ENCODE results near the gene MACO1.
"Not testable (repeated sequence)": the region's sequence is repeated elsewhere in the genome, so short reads cannot be mapped to it uniquely, and the experiment has no call there.

MACO1 gene

DNA sequence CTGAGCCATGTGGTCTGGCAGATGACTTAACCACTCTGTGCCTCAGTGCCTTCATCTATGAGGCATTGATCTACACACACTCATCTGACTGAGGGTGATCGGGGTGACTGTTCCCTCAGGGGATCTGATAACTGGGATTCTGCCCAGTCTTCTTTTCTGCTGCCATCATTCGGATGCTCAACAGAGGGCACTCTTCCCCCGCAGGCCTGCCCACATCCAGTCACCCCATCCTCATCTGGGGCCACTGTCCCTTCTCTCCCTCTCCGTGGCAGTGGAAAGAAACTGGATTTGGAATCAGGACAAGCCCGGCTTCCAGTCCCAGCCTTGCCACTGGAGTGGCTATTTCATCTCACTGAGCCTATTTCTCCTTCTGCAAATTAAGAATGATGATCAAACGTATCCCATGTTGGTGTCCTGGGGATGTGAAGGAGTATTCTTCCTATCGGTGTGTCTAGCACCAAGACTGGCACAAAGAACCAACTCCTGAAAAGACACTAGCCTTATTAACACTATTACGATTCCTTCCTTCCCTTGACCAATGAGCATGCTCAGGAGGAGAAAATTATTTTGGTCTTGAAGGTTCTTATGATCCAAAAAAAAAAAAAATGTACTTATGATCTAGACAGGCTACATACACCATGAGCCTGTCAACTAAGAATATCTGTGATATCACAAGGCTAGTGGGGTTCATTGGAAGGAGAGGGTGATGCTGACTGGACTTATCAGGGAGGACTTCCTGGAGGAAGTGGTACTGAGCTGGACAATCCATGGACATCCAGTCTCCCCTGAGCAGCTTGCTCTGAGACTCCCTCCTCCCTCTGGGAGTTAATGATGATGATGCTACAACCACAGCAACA lies 27.5 kb upstream of the MACO1 start:
- not testable (repeated sequence) for H3K4me3 ChIP-seq (ENCODE audit: extremely low read depth, insufficient read depth, low read length, poor library complexity, severe bottlenecking); H3K4me1 ChIP-seq (ENCODE audit: control insufficient read depth, insufficient read depth, low read length, poor library complexity, severe bottlenecking); H3K27ac ChIP-seq (ENCODE audit: low read depth, low read length, severe bottlenecking); H3K36me3 ChIP-seq (ENCODE audit: control insufficient read depth, insufficient read depth, low read length); H3K9me3 ChIP-seq (ENCODE audit: control insufficient read depth, low read length)
- no CpG with 5 or more reads among the region's 8 CpGs for WGBS, 2 experiments (ENCODE audit: insufficient coverage in 2 of 2)

DNA sequence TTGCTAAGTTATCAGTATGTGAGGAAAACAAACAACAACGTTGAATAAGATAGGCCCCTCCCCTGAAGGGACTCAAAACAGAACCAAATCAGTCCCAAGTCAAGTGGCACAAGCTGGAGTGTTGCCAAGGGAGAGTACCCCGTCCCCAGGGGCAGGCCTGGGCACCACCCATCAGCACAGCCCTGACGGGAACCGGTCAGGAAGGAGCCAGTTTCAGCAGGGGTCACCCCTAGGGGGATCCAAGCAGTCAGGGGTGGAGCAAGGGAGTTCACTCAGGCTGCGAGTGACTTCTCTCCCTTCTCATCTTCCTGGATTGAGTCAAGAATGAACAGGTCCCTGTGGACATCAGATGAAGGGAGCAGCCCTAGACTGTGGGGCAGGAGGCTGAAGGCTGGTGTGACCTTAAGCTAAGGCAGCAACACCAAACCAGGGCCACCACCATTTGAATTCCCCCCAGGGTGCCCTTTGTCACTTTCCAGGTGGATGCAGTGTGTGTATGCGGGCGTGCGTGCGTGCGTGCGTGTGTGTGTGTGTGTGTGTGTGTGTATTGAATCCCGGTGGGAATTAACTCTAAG lies 24.9 kb upstream of the MACO1 start:
- H3K9me3 ChIP-seq (ENCODE audit: control insufficient read depth, low read length); H3K4me1 ChIP-seq (ENCODE audit: control insufficient read depth, insufficient read depth, low read length, poor library complexity, severe bottlenecking); H3K27ac ChIP-seq (ENCODE audit: low read depth, low read length, severe bottlenecking); H3K4me3 ChIP-seq (ENCODE audit: extremely low read depth, insufficient read depth, low read length, poor library complexity, severe bottlenecking); H3K36me3 ChIP-seq (ENCODE audit: control insufficient read depth, insufficient read depth, low read length): not testable (repeated sequence)
- no CpG with 5 or more reads among the region's 12 CpGs for WGBS, 2 experiments (ENCODE audit: insufficient coverage in 2 of 2)

DNA sequence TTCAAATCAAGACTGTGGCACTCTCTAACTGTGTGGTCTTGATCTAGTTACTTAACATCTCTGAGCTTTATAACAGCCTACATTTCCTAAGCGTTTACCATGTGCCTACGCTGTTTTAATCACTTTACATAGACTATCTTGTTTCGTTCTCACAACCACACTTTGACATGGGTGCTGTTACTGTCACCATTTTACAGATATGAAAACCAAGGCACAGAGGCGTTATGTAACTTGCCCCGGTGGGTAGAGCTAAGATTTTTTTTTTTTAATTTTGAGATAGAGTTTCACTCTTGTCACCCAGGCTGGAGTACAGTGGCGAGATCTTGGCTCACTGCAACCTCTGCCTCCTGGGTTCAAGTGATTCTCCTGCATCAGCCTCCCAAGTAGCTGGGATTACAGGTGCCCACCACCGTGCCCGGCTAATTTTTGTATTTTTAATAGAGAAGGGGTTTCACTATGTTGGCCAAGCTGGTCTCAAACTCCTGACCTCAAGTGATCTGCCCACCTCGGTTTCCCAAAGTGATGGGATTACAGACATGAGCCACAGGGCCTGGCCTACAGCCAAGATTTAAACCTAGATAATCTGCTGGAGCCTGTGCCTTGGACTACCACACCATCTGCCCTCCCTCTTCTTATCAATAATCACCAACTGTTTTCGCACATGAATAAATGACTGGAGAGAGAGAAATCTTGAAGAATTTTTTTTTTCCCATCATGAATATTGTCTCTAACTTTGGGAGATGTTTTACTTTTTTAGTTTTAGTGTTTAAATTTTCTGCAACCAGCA lies 20.9 kb upstream of the MACO1 start:
- not testable (repeated sequence) for H3K4me1 ChIP-seq (ENCODE audit: control insufficient read depth, insufficient read depth, low read length, poor library complexity, severe bottlenecking); H3K27ac ChIP-seq (ENCODE audit: low read depth, low read length, severe bottlenecking); H3K9me3 ChIP-seq (ENCODE audit: control insufficient read depth, low read length); H3K36me3 ChIP-seq (ENCODE audit: control insufficient read depth, insufficient read depth, low read length); H3K4me3 ChIP-seq (ENCODE audit: extremely low read depth, insufficient read depth, low read length, poor library complexity, severe bottlenecking)
- 86 to 100% methylated on average over 3 to 5 of the region's 10 CpGs for WGBS, 2 experiments (ENCODE audit: insufficient coverage in 2 of 2)

DNA sequence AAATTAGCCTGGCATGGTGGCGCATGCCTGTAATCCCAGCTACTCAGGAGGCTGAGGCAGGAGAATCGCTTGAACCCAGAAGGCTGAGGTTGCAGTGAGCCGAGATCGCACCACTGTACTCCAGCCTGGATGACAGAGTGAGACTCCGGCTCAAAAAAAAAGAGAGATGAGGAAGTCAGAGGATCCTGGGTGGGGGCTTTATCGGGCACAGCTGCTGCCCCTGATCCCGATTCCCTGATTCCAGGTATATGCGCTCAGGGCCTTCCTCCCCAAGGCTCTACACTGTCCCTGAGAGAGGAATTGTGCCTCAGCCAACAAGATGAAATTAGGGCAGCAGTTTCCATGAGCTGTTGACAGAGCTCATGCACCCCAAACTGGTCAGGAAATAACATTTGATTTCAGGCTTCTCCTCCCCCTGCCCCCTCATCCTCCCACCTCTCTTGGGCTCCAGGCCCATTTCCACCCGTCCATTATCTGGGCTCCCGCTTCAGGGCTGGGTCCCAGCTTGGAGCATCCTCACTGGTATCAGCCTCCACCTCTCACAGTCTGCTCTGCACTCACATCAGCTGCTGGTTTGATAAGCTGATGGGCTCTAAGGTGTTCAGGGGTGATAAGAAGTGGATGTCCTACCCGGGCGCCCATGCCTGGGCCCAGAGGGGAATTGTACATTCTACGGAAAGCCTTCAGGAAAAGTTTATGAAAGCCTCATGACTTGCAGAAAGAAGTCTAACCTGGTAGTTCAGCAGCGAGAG lies 17.6 kb upstream of the MACO1 start:
- not testable (repeated sequence) for H3K36me3 ChIP-seq (ENCODE audit: control insufficient read depth, insufficient read depth, low read length); H3K9me3 ChIP-seq (ENCODE audit: control insufficient read depth, low read length); H3K4me1 ChIP-seq (ENCODE audit: control insufficient read depth, insufficient read depth, low read length, poor library complexity, severe bottlenecking); H3K4me3 ChIP-seq (ENCODE audit: extremely low read depth, insufficient read depth, low read length, poor library complexity, severe bottlenecking); H3K27ac ChIP-seq (ENCODE audit: low read depth, low read length, severe bottlenecking)
- 100% methylated on average over 1 of the region's 14 CpGs; no CpG with 5 or more reads in 1 of the 2 experiments for WGBS, 2 experiments (ENCODE audit: insufficient coverage in 2 of 2)

GRCh38 chr1:25414157-25414556 lies 16.5 kb upstream of the MACO1 start:
- H3K4me3 ChIP-seq (ENCODE audit: extremely low read depth, insufficient read depth, low read length, poor library complexity, severe bottlenecking); H3K36me3 ChIP-seq (ENCODE audit: control insufficient read depth, insufficient read depth, low read length); H3K27ac ChIP-seq (ENCODE audit: low read depth, low read length, severe bottlenecking); H3K4me1 ChIP-seq (ENCODE audit: control insufficient read depth, insufficient read depth, low read length, poor library complexity, severe bottlenecking); H3K9me3 ChIP-seq (ENCODE audit: control insufficient read depth, low read length): not testable (repeated sequence)
- 83 to 100% methylated on average over 1 of the region's 6 CpGs for WGBS, 2 experiments (ENCODE audit: insufficient coverage in 2 of 2)

GRCh38 chr1:25414578-25414977 lies 16.1 kb upstream of the MACO1 start:
- not testable (repeated sequence) for H3K4me3 ChIP-seq (ENCODE audit: extremely low read depth, insufficient read depth, low read length, poor library complexity, severe bottlenecking); H3K4me1 ChIP-seq (ENCODE audit: control insufficient read depth, insufficient read depth, low read length, poor library complexity, severe bottlenecking); H3K27ac ChIP-seq (ENCODE audit: low read depth, low read length, severe bottlenecking); H3K36me3 ChIP-seq (ENCODE audit: control insufficient read depth, insufficient read depth, low read length); H3K9me3 ChIP-seq (ENCODE audit: control insufficient read depth, low read length)
- no CpG with 5 or more reads among the region's 1 CpG for WGBS, 2 experiments (ENCODE audit: insufficient coverage in 2 of 2)

DNA sequence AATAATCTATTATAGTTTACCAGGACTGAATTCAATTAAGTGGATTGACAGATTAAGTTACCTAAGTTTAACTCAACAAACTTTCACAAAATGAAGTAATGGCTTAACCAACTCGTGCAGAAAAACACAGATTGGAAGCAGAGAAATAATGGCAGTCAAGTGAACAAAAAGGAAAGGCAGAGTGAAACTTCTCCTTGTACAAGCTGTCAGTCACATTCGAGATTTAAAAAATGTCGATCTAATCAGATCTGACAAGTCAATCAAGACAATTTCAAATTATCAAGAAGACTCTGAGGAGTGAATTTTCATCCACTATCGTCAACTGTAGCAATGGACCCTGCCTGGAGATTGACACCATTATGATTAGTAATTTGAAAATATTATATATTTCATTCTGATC lies 13.4 kb upstream of the MACO1 start:
- not testable (repeated sequence) for H3K9me3 ChIP-seq (ENCODE audit: control insufficient read depth, low read length); H3K4me3 ChIP-seq (ENCODE audit: extremely low read depth, insufficient read depth, low read length, poor library complexity, severe bottlenecking); H3K4me1 ChIP-seq (ENCODE audit: control insufficient read depth, insufficient read depth, low read length, poor library complexity, severe bottlenecking); H3K36me3 ChIP-seq (ENCODE audit: control insufficient read depth, insufficient read depth, low read length); H3K27ac ChIP-seq (ENCODE audit: low read depth, low read length, severe bottlenecking)
- WGBS, 2 experiments (ENCODE audit: insufficient coverage in 2 of 2) = no CpG with 5 or more reads among the region's 4 CpGs

- not testable (repeated sequence) for H3K4me3 ChIP-seq (ENCODE audit: extremely low read depth, insufficient read depth, low read length, poor library complexity, severe bottlenecking); H3K9me3 ChIP-seq (ENCODE audit: control insufficient read depth, low read length); H3K36me3 ChIP-seq (ENCODE audit: control insufficient read depth, insufficient read depth, low read length); H3K27ac ChIP-seq (ENCODE audit: low read depth, low read length, severe bottlenecking); H3K4me1 ChIP-seq (ENCODE audit: control insufficient read depth, insufficient read depth, low read length, poor library complexity, severe bottlenecking)
- 100% methylated on average over 1 of the region's 1 CpG for WGBS, 2 experiments (ENCODE audit: insufficient coverage in 2 of 2)
Measured at GRCh38 chr1:25419339-25419738, 11.4 kb upstream of the MACO1 start.

- H3K27ac ChIP-seq (ENCODE audit: low read depth, low read length, severe bottlenecking); H3K36me3 ChIP-seq (ENCODE audit: control insufficient read depth, insufficient read depth, low read length); H3K4me3 ChIP-seq (ENCODE audit: extremely low read depth, insufficient read depth, low read length, poor library complexity, severe bottlenecking); H3K9me3 ChIP-seq (ENCODE audit: control insufficient read depth, low read length); H3K4me1 ChIP-seq (ENCODE audit: control insufficient read depth, insufficient read depth, low read length, poor library complexity, severe bottlenecking): not testable (repeated sequence)
- WGBS, 2 experiments (ENCODE audit: insufficient coverage in 2 of 2) = no CpG with 5 or more reads among the region's 9 CpGs
Measured at GRCh38 chr1:25420715-25421114, 10.0 kb upstream of the MACO1 start, which contains the start of gene RHCE. TSS of gene RHCE (minus strand) at chr1:25420825. CDS start at chr1:25420786, 39 bp downstream.

GRCh38 chr1:25423206-25423605 lies 7.5 kb upstream of the MACO1 start:
- not testable (repeated sequence) for H3K4me3 ChIP-seq (ENCODE audit: extremely low read depth, insufficient read depth, low read length, poor library complexity, severe bottlenecking); H3K4me1 ChIP-seq (ENCODE audit: control insufficient read depth, insufficient read depth, low read length, poor library complexity, severe bottlenecking); H3K36me3 ChIP-seq (ENCODE audit: control insufficient read depth, insufficient read depth, low read length); H3K27ac ChIP-seq (ENCODE audit: low read depth, low read length, severe bottlenecking); H3K9me3 ChIP-seq (ENCODE audit: control insufficient read depth, low read length)
- 89 to 94% methylated on average over 2 of the region's 6 CpGs for WGBS, 2 experiments (ENCODE audit: insufficient coverage in 2 of 2)
